ENCODE results near the gene PRDM1. TPM values are rescaled to one million over a fixed set of nuclear protein-coding genes. Genes with fewer than 3 reads are reported as not detected.

PRDM1 gene
- polyA plus RNA-seq, 5 donors = 4.0 to 9.8 (median 8.9) TPM

- no peak for DNase-seq
These were observed 16.7 kb upstream of the PRDM1 start for GRCh38 chr6:106069478-106069877.

- DNase-seq = no peak
These were observed 15.5 kb upstream of the PRDM1 start for GRCh38 chr6:106070636-106071035.

- no peak for DNase-seq
These were observed 13.5 kb upstream of the PRDM1 start for GRCh38 chr6:106072501-106073090.

- DNase-seq = no peak
These were observed 12.0 kb upstream of the PRDM1 start for GRCh38 chr6:106074146-106074545.

GRCh38 chr6:106076139-106076538 lies 10.0 kb upstream of the PRDM1 start:
- no peak for DNase-seq

- no peak for DNase-seq
These were observed 9.0 kb upstream of the PRDM1 start for GRCh38 chr6:106077170-106077569.

- DNase-seq = no peak
These were observed 8.3 kb upstream of the PRDM1 start for GRCh38 chr6:106077881-106078280.

GRCh38 chr6:106079961-106080762 lies 6.0 kb upstream of the PRDM1 start:
- no peak for DNase-seq

GRCh38 chr6:106080763-106081095 lies 5.4 kb upstream of the PRDM1 start:
- no peak for DNase-seq

- no peak for DNase-seq
These were observed 4.4 kb upstream of the PRDM1 start for GRCh38 chr6:106081715-106082114.

GRCh38 chr6:106082735-106083398 lies 3.3 kb upstream of the PRDM1 start:
- no peak for DNase-seq

- no peak for DNase-seq
These were observed 2.5 kb upstream of the PRDM1 start for GRCh38 chr6:106083618-106084017.

- no peak for DNase-seq
These were observed 1.8 kb upstream of the PRDM1 start for GRCh38 chr6:106084106-106084988.

GRCh38 chr6:106084989-106085691 lies 996 bp upstream of the PRDM1 start:
- no peak for DNase-seq

GRCh38 chr6:106085692-106085983 lies 498 bp upstream of the PRDM1 start:
- DNase-seq = no peak

GRCh38 chr6:106086814-106087175 lies 659 bp downstream of the PRDM1 start:
- no peak for DNase-seq

- no peak for DNase-seq
These were observed 1.6 kb downstream of the PRDM1 start for GRCh38 chr6:106087548-106088325.

GRCh38 chr6:106090001-106090400 lies 3.9 kb downstream of the PRDM1 start:
- no peak for DNase-seq

GRCh38 chr6:106092279-106092678 lies 6.1 kb downstream of the PRDM1 start:
- no peak for DNase-seq

- DNase-seq = no peak
These were observed 8.3 kb downstream of the PRDM1 start for GRCh38 chr6:106094261-106094963.

All from right lung (tissue), 5 donors.